ENCODE data around the gene SLC46A2. TPM values are rescaled to one million over a fixed set of nuclear protein-coding genes. Genes with fewer than 3 reads are reported as not detected.

SLC46A2 gene
- total RNA-seq, 2 donors from 2014 or later, result not detected

- no peak for DNase-seq (ENCODE audit: low spot score)
- Mint-ChIP-seq H3K27me3 (peaks cover 0 to 3% of the 10 kb centered on the region in 2 donors), H3K27ac (no peak overlapping the region), H3K9me3 (no peaks in the 10 kb centered on the region), H3K4me3 (no peak overlapping the region), H3K4me1 (ENCODE audit: low read depth in 2 of 2) (no peaks in the 10 kb centered on the region), H3K36me3 (no peaks in the 10 kb centered on the region)
- ATAC-seq, result no peak
Observed at GRCh38 chr9:112878752-112879151, 11.9 kb downstream of the SLC46A2 start.

GRCh38 chr9:112873773-112874405, 16.8 kb downstream of the SLC46A2 start:
- no peak for DNase-seq (ENCODE audit: low spot score)
- no peak for ATAC-seq
- Mint-ChIP-seq H3K36me3 (no peaks in the 10 kb centered on the region), H3K4me3 (no peak overlapping the region), H3K27ac (no peak overlapping the region), H3K9me3 (no peaks in the 10 kb centered on the region), H3K4me1 (ENCODE audit: low read depth in 2 of 2) (no peaks in the 10 kb centered on the region), H3K27me3 (no peaks in the 10 kb centered on the region)

GRCh38 chr9:112872019-112872418, 18.7 kb downstream of the SLC46A2 start:
- H3K9me3 Mint-ChIP-seq, result no peaks in the 10 kb centered on the region
- ATAC-seq (no peak), DNase-seq (ENCODE audit: low spot score) (no peak)
- H3K27me3 Mint-ChIP-seq, result no peaks in the 10 kb centered on the region
- H3K4me3 Mint-ChIP-seq, result no peak overlapping the region
- no peaks in the 10 kb centered on the region for H3K36me3 Mint-ChIP-seq
- H3K4me1 Mint-ChIP-seq (ENCODE audit: low read depth in 2 of 2), result peaks cover 5 to 8% of the 10 kb centered on the region in 2 donors
- no peak overlapping the region for H3K27ac Mint-ChIP-seq

GRCh38 chr9:112870556-112870955, 20.1 kb downstream of the SLC46A2 start:
- ATAC-seq, result no peak
- Mint-ChIP-seq H3K36me3 (no peaks in the 10 kb centered on the region), H3K27ac (no peak overlapping the region)

GRCh38 chr9:112869917-112870316, 20.8 kb downstream of the SLC46A2 start:
- Mint-ChIP-seq H3K36me3 (no peaks in the 10 kb centered on the region), H3K4me3 (no peak overlapping the region), H3K27ac (no peak overlapping the region), H3K9me3 (no peaks in the 10 kb centered on the region), H3K27me3 (no peaks in the 10 kb centered on the region), H3K4me1 (ENCODE audit: low read depth in 2 of 2) (peaks cover 5 to 8% of the 10 kb centered on the region in 2 donors)
- DNase-seq (ENCODE audit: low spot score), result no peak
- ATAC-seq, result no peak

More at GRCh38 chr9:112870556-112870955, 20.1 kb downstream of the SLC46A2 start:
- Mint-ChIP-seq H3K4me1 (ENCODE audit: low read depth in 2 of 2) (peaks cover 5 to 8% of the 10 kb centered on the region in 2 donors), H3K27me3 (no peaks in the 10 kb centered on the region), H3K4me3 (no peak overlapping the region), H3K9me3 (no peaks in the 10 kb centered on the region)
- no peak for DNase-seq (ENCODE audit: low spot score)

- H3K27me3 Mint-ChIP-seq, result no peaks in the 10 kb centered on the region
- no peak overlapping the region for H3K4me3 Mint-ChIP-seq
- H3K27ac Mint-ChIP-seq, result no peak overlapping the region
- DNase-seq (ENCODE audit: low spot score) (no peak), ATAC-seq (no peak)
- peaks cover 6 to 8% of the 10 kb centered on the region in 2 donors for H3K4me1 Mint-ChIP-seq (ENCODE audit: low read depth in 2 of 2)
- H3K36me3 Mint-ChIP-seq, result no peaks in the 10 kb centered on the region
- H3K9me3 Mint-ChIP-seq, result no peaks in the 10 kb centered on the region
Observed at GRCh38 chr9:112869041-112869529, 21.6 kb downstream of the SLC46A2 start.

- H3K9me3 Mint-ChIP-seq, result no peaks in the 10 kb centered on the region
- ATAC-seq (no peak), DNase-seq (ENCODE audit: low spot score) (no peak)
- H3K4me3 Mint-ChIP-seq, result no peak overlapping the region
- no peaks in the 10 kb centered on the region for H3K27me3 Mint-ChIP-seq
- H3K27ac Mint-ChIP-seq, result no peak overlapping the region
- H3K4me1 Mint-ChIP-seq (ENCODE audit: low read depth in 2 of 2), result peaks cover 12 to 14% of the 10 kb centered on the region in 2 donors
- no peaks in the 10 kb centered on the region for H3K36me3 Mint-ChIP-seq
Observed at GRCh38 chr9:112868461-112868860, 22.2 kb downstream of the SLC46A2 start.

- Mint-ChIP-seq H3K36me3 (no peaks in the 10 kb centered on the region), H3K4me3 (no peak overlapping the region), H3K27me3 (no peaks in the 10 kb centered on the region), H3K4me1 (ENCODE audit: low read depth in 2 of 2) (peaks cover 20% of the 10 kb centered on the region in 2 donors), H3K27ac (peak overlapping the region in 1 of 2 donors; percentile 59), H3K9me3 (no peaks in the 10 kb centered on the region)
- ATAC-seq (peak in 1 of 2 donors; percentile 53), DNase-seq (ENCODE audit: low spot score) (no peak)
Observed at GRCh38 chr9:112867275-112867991, 23.2 kb downstream of the SLC46A2 start.

GRCh38 chr9:112866662-112867274, 23.9 kb downstream of the SLC46A2 start:
- ATAC-seq (no peak), DNase-seq (ENCODE audit: low spot score) (no peak)
- H3K27ac Mint-ChIP-seq, result peak overlapping the region in 1 of 2 donors; percentile 59
- H3K4me1 Mint-ChIP-seq (ENCODE audit: low read depth in 2 of 2), result peaks cover 26% of the 10 kb centered on the region in 2 donors
- H3K4me3 Mint-ChIP-seq, result no peak overlapping the region
- no peaks in the 10 kb centered on the region for H3K9me3 Mint-ChIP-seq
- no peaks in the 10 kb centered on the region for H3K27me3 Mint-ChIP-seq
- no peaks in the 10 kb centered on the region for H3K36me3 Mint-ChIP-seq

GRCh38 chr9:112864982-112865381, 25.7 kb downstream of the SLC46A2 start:
- H3K27ac Mint-ChIP-seq, result no peak overlapping the region
- DNase-seq (ENCODE audit: low spot score) (no peak), ATAC-seq (no peak)
- H3K4me1 Mint-ChIP-seq (ENCODE audit: low read depth in 2 of 2), result peaks cover 27 to 29% of the 10 kb centered on the region in 2 donors
- no peaks in the 10 kb centered on the region for H3K9me3 Mint-ChIP-seq
- H3K36me3 Mint-ChIP-seq, result no peaks in the 10 kb centered on the region
- no peak overlapping the region for H3K4me3 Mint-ChIP-seq
- no peaks in the 10 kb centered on the region for H3K27me3 Mint-ChIP-seq

GRCh38 chr9:112864403-112864802, 26.3 kb downstream of the SLC46A2 start:
- H3K27me3 Mint-ChIP-seq, result no peaks in the 10 kb centered on the region
- H3K27ac Mint-ChIP-seq, result no peak overlapping the region
- ATAC-seq, result no peak
- no peaks in the 10 kb centered on the region for H3K9me3 Mint-ChIP-seq
- H3K4me1 Mint-ChIP-seq (ENCODE audit: low read depth in 2 of 2), result peaks cover 27 to 29% of the 10 kb centered on the region in 2 donors
- no peak for DNase-seq (ENCODE audit: low spot score)
- H3K36me3 Mint-ChIP-seq, result no peaks in the 10 kb centered on the region
- no peak overlapping the region for H3K4me3 Mint-ChIP-seq

GRCh38 chr9:112863746-112864145, 26.9 kb downstream of the SLC46A2 start:
- Mint-ChIP-seq H3K4me3 (peak overlapping the region; percentile 1), H3K27ac (peak overlapping the region in 1 of 2 donors; percentile 41), H3K27me3 (no peaks in the 10 kb centered on the region), H3K36me3 (no peaks in the 10 kb centered on the region), H3K4me1 (ENCODE audit: low read depth in 2 of 2) (peaks cover 27 to 29% of the 10 kb centered on the region in 2 donors), H3K9me3 (no peaks in the 10 kb centered on the region)
- ATAC-seq (peak in 1 of 2 donors; percentile 37), DNase-seq (ENCODE audit: low spot score) (no peak)

GRCh38 chr9:112863214-112863613, 27.5 kb downstream of the SLC46A2 start:
- H3K36me3 Mint-ChIP-seq, result no peaks in the 10 kb centered on the region
- peak overlapping the region in 1 of 2 donors; percentile 41 for H3K27ac Mint-ChIP-seq
- H3K9me3 Mint-ChIP-seq, result no peaks in the 10 kb centered on the region
- peak overlapping the region; percentile 1 for H3K4me3 Mint-ChIP-seq
- no peak for DNase-seq (ENCODE audit: low spot score)
- H3K4me1 Mint-ChIP-seq (ENCODE audit: low read depth in 2 of 2), result peaks cover 27 to 29% of the 10 kb centered on the region in 2 donors
- no peaks in the 10 kb centered on the region for H3K27me3 Mint-ChIP-seq
- ATAC-seq, result no peak

All from natural killer cell treated with Interleukin-12 subunit alpha and Interleukin-12 subunit beta and Interleukin-15 and Interleukin-18, amount 100 ng/mL, for 72 hours (primary cell).